ENCODE data around the gene TOMM20L. TPM values are rescaled to one million over a fixed set of nuclear protein-coding genes. Genes with fewer than 3 reads are reported as not detected.

The TOMM20L gene
- total RNA-seq, 4 donors from 2014 or later: not detected

GRCh38 chr14:58390830-58391229, 4.9 kb upstream of the TOMM20L start:
- H3K4me3 ChIP-seq: no peak overlapping the region
- no peaks in the 10 kb centered on the region for H3K36me3 ChIP-seq
- no peaks in the 10 kb centered on the region for H3K27me3 ChIP-seq
- H3K27ac ChIP-seq: no peak overlapping the region
- DNase-seq: no peak
- TF ChIP-seq CTCF (IDR thresholded peaks at IDR 0.05): no peak
- TF ChIP-seq POLR2A (IDR thresholded peaks at IDR 0.05): no peak
- peaks cover 0 to 5% (median 0%) of the 10 kb centered on the region in 4 donors for H3K4me1 ChIP-seq
- H3K9me3 ChIP-seq: no peaks in the 10 kb centered on the region

GRCh38 chr14:58395562-58395811, 243 bp upstream of the TOMM20L start:
- H3K4me3 ChIP-seq: peak overlapping the region; percentile 55 to 84 (median 71)
- DNase-seq: no peak
- H3K27ac ChIP-seq: peak overlapping the region; percentile 77 to 87 (median 80)
- H3K4me1 ChIP-seq: peaks cover 0 to 5% (median 2%) of the 10 kb centered on the region in 4 donors
- no peaks in the 10 kb centered on the region for H3K36me3 ChIP-seq
- no peaks in the 10 kb centered on the region for H3K9me3 ChIP-seq
- TF ChIP-seq POLR2A (IDR thresholded peaks at IDR 0.05) (no peak), CTCF (IDR thresholded peaks at IDR 0.05) (no peak)
- no peaks in the 10 kb centered on the region for H3K27me3 ChIP-seq

- no peak for TF ChIP-seq POLR2A (IDR thresholded peaks at IDR 0.05)
- no peak for TF ChIP-seq CTCF (IDR thresholded peaks at IDR 0.05)
- no peak overlapping the region for H3K4me3 ChIP-seq
- no peaks in the 10 kb centered on the region for H3K9me3 ChIP-seq
- peaks cover 0 to 5% (median 2%) of the 10 kb centered on the region in 4 donors for H3K4me1 ChIP-seq
- no peaks in the 10 kb centered on the region for H3K36me3 ChIP-seq
- no peak for DNase-seq
- H3K27me3 ChIP-seq: no peaks in the 10 kb centered on the region
- H3K27ac ChIP-seq: no peak overlapping the region
Observed at GRCh38 chr14:58397156-58397555, 1.4 kb downstream of the TOMM20L start.

GRCh38 chr14:58398495-58398894, 2.8 kb downstream of the TOMM20L start:
- no peak for DNase-seq
- peaks cover 0 to 5% (median 2%) of the 10 kb centered on the region in 4 donors for H3K4me1 ChIP-seq
- H3K27me3 ChIP-seq: no peaks in the 10 kb centered on the region
- no peak overlapping the region for H3K4me3 ChIP-seq
- H3K36me3 ChIP-seq: no peaks in the 10 kb centered on the region
- TF ChIP-seq CTCF (IDR thresholded peaks at IDR 0.05): no peak
- no peak for TF ChIP-seq POLR2A (IDR thresholded peaks at IDR 0.05)
- H3K9me3 ChIP-seq: no peaks in the 10 kb centered on the region
- H3K27ac ChIP-seq: no peak overlapping the region

GRCh38 chr14:58398895-58399294, 3.2 kb downstream of the TOMM20L start:
- H3K36me3 ChIP-seq: no peaks in the 10 kb centered on the region
- no peak for TF ChIP-seq CTCF (IDR thresholded peaks at IDR 0.05)
- TF ChIP-seq POLR2A (IDR thresholded peaks at IDR 0.05): no peak
- no peak for DNase-seq
- H3K9me3 ChIP-seq: no peaks in the 10 kb centered on the region
- no peak overlapping the region for H3K27ac ChIP-seq
- H3K4me3 ChIP-seq: no peak overlapping the region
- H3K4me1 ChIP-seq: peaks cover 0 to 5% (median 2%) of the 10 kb centered on the region in 4 donors
- H3K27me3 ChIP-seq: no peaks in the 10 kb centered on the region

GRCh38 chr14:58401587-58401986, 5.9 kb downstream of the TOMM20L start:
- peaks cover 0 to 2% (median 0%) of the 10 kb centered on the region in 4 donors for H3K4me1 ChIP-seq
- H3K27ac ChIP-seq: no peak overlapping the region
- no peak for DNase-seq
- H3K36me3 ChIP-seq: no peaks in the 10 kb centered on the region
- no peak overlapping the region for H3K4me3 ChIP-seq
- TF ChIP-seq CTCF (IDR thresholded peaks at IDR 0.05) (no peak), POLR2A (IDR thresholded peaks at IDR 0.05) (no peak)
- H3K27me3 ChIP-seq: no peaks in the 10 kb centered on the region
- H3K9me3 ChIP-seq: no peaks in the 10 kb centered on the region

All from Peyer's patch (tissue), 4 donors.